Stimulated activated naive CD8-positive, alpha-beta T cell treated with anti-CD3 and anti-CD28 coated beads, Interleukin-15, Interleukin-2, amounts not matched to agents 100 ng/mL and 50 ng/mL, for 24 hours (primary cell): ENCODE measurements around the gene A4GALT.

Source experiments
- H3K27ac Mint-ChIP-seq: one replicate; pipeline ENCODE4 v1.8.0; 2021; ENCODE audit warnings: mild to moderate bottlenecking, mixed read lengths
- H3K27me3 Mint-ChIP-seq: one replicate; pipeline ENCODE4 v1.8.0; 2021; ENCODE audit warnings: mixed read lengths
- H3K36me3 Mint-ChIP-seq: one replicate; pipeline ENCODE4 v1.8.0; 2021; ENCODE audit warnings: low read depth, mixed read lengths
- H3K4me1 Mint-ChIP-seq: one replicate; pipeline ENCODE4 v1.8.0; 2021; ENCODE audit warnings: low read depth, mixed read lengths
- H3K4me3 Mint-ChIP-seq: one replicate; pipeline ENCODE4 v1.8.0; 2021; ENCODE audit warnings: mild to moderate bottlenecking, mixed read lengths
- H3K9me3 Mint-ChIP-seq: one replicate; pipeline ENCODE4 v1.8.0; 2021; ENCODE audit warnings: mixed read lengths

The A4GALT gene

DNA sequence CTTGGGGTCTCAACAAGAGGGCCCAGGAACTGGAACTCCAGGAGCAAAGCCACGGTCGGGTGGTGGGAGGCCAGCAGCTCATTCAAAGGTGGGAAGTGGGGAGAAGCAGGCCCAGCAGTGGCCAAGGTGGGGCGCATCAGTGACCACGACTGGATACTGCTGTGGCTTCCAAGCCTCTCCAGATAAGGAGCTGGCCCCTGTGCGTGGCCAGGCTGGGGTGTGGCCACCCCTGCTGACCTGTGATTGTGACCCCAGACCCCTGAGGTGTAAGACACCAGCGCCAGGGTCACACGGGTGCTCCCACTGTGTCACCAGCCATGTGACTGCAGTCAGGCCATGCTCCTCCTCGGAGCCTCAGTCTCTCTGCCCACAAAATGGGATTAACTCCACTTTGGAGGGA is 20.3 kb downstream of the A4GALT start:
- Mint-ChIP-seq H3K4me1 (no peaks in the 10 kb centered on the region), H3K4me3 (no peak overlapping the region), H3K9me3 (no peaks in the 10 kb centered on the region), H3K36me3 (no peaks in the 10 kb centered on the region), H3K27me3 (no peaks in the 10 kb centered on the region), H3K27ac (no peak overlapping the region)

GRCh38 chr22:42699976-42700352 is 20.7 kb downstream of the A4GALT start:
- Mint-ChIP-seq H3K9me3 (no peaks in the 10 kb centered on the region), H3K27me3 (no peaks in the 10 kb centered on the region), H3K36me3 (no peaks in the 10 kb centered on the region), H3K4me3 (no peak overlapping the region), H3K27ac (no peak overlapping the region), H3K4me1 (no peaks in the 10 kb centered on the region)

GRCh38 chr22:42699281-42699975 is 21.2 kb downstream of the A4GALT start:
- no peaks in the 10 kb centered on the region for H3K9me3 Mint-ChIP-seq
- H3K27ac Mint-ChIP-seq: no peak overlapping the region
- H3K4me3 Mint-ChIP-seq: no peak overlapping the region
- H3K27me3 Mint-ChIP-seq: no peaks in the 10 kb centered on the region
- H3K4me1 Mint-ChIP-seq: no peaks in the 10 kb centered on the region
- no peaks in the 10 kb centered on the region for H3K36me3 Mint-ChIP-seq

GRCh38 chr22:42697542-42698013 is 23.1 kb downstream of the A4GALT start:
- no peak overlapping the region for H3K27ac Mint-ChIP-seq
- H3K9me3 Mint-ChIP-seq: no peaks in the 10 kb centered on the region
- no peaks in the 10 kb centered on the region for H3K27me3 Mint-ChIP-seq
- no peaks in the 10 kb centered on the region for H3K36me3 Mint-ChIP-seq
- no peak overlapping the region for H3K4me3 Mint-ChIP-seq
- H3K4me1 Mint-ChIP-seq: no peaks in the 10 kb centered on the region

GRCh38 chr22:42696331-42696967 is 24.2 kb downstream of the A4GALT start:
- H3K27ac Mint-ChIP-seq: no peak overlapping the region
- no peaks in the 10 kb centered on the region for H3K27me3 Mint-ChIP-seq

GRCh38 chr22:42695294-42695693 is 25.4 kb downstream of the A4GALT start:
- no peaks in the 10 kb centered on the region for H3K9me3 Mint-ChIP-seq
- H3K27ac Mint-ChIP-seq: no peak overlapping the region
- H3K36me3 Mint-ChIP-seq: no peaks in the 10 kb centered on the region
- no peak overlapping the region for H3K4me3 Mint-ChIP-seq
- no peaks in the 10 kb centered on the region for H3K4me1 Mint-ChIP-seq
- H3K27me3 Mint-ChIP-seq: no peaks in the 10 kb centered on the region

More at GRCh38 chr22:42696331-42696967, 24.2 kb downstream of the A4GALT start:
- Mint-ChIP-seq H3K4me3 (no peak overlapping the region), H3K36me3 (no peaks in the 10 kb centered on the region), H3K9me3 (no peaks in the 10 kb centered on the region), H3K4me1 (no peaks in the 10 kb centered on the region)

- no peaks in the 10 kb centered on the region for H3K36me3 Mint-ChIP-seq
Observed at GRCh38 chr22:42693763-42694683, 26.6 kb downstream of the A4GALT start.

DNA sequence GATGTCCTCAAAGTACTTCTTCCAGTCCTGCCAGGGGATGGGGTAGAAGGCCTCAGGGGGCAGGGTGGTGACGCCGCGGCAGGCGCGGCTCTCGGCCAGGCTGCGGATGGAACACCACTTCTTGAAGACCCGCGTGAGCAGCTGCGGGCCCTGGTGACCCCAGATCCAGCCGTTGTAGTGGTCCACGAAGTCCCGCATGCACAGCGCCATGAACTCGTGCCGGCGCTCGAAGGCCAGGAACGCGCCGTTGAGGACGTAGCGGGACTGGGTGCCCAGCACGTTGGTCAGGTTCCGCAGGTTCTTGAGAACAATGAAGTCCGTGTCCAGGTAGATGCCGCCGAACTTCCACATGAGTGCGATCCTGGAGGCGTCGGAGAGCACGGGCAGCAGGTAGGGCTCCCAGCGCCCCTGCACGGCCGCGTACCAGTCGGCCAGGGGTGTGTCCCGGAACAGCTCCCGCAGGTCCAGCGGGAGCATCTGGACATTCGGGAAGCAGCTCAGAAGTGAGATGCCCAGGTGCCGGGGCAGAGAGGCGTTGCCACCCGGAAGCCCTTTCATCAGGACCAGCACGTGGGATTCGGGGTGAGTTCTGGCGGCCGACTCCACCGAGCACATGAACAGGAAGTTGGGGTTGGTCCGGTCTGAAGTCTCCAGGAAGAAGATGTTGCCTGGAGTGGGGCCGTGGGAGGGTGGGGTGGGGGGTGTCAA is 27.5 kb downstream of the A4GALT start:
- Mint-ChIP-seq H3K9me3 (no peaks in the 10 kb centered on the region), H3K4me3 (no peak overlapping the region), H3K27ac (no peak overlapping the region), H3K4me1 (no peaks in the 10 kb centered on the region), H3K27me3 (no peaks in the 10 kb centered on the region), H3K36me3 (no peaks in the 10 kb centered on the region)

More at GRCh38 chr22:42693763-42694683, 26.6 kb downstream of the A4GALT start:
- no peak overlapping the region for H3K4me3 Mint-ChIP-seq
- H3K9me3 Mint-ChIP-seq: no peaks in the 10 kb centered on the region
- no peaks in the 10 kb centered on the region for H3K27me3 Mint-ChIP-seq
- no peak overlapping the region for H3K27ac Mint-ChIP-seq
- no peaks in the 10 kb centered on the region for H3K4me1 Mint-ChIP-seq

- no peaks in the 10 kb centered on the region for H3K4me1 Mint-ChIP-seq
- H3K27me3 Mint-ChIP-seq: no peaks in the 10 kb centered on the region
- H3K9me3 Mint-ChIP-seq: no peaks in the 10 kb centered on the region
Observed at GRCh38 chr22:42692239-42693054, 28.2 kb downstream of the A4GALT start.

DNA sequence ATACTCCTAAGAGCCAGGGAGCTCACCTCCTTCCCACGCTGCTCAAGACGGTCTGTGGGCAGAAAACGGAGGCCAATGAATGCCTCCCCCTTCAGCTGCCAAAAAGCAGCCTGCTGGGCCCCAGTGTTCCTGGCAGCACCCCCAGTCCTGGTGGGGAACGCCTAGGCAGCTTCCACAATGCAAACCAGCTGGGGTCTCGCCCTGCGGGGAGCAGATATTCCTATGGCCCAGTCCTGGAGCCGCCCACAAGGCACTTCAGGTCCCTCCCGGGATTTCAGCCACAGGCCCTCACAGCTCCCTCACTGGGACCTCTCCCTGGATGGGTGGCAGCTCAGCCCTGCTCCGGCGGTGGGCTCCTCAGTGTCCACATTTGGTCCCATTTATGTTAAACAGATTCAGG is 29.2 kb downstream of the A4GALT start:
- Mint-ChIP-seq H3K9me3 (no peaks in the 10 kb centered on the region), H3K36me3 (no peaks in the 10 kb centered on the region), H3K27ac (no peak overlapping the region), H3K4me3 (no peak overlapping the region), H3K4me1 (no peaks in the 10 kb centered on the region), H3K27me3 (no peaks in the 10 kb centered on the region)

More at GRCh38 chr22:42692239-42693054, 28.2 kb downstream of the A4GALT start:
- Mint-ChIP-seq H3K4me3 (no peak overlapping the region), H3K27ac (no peak overlapping the region), H3K36me3 (no peaks in the 10 kb centered on the region)

DNA sequence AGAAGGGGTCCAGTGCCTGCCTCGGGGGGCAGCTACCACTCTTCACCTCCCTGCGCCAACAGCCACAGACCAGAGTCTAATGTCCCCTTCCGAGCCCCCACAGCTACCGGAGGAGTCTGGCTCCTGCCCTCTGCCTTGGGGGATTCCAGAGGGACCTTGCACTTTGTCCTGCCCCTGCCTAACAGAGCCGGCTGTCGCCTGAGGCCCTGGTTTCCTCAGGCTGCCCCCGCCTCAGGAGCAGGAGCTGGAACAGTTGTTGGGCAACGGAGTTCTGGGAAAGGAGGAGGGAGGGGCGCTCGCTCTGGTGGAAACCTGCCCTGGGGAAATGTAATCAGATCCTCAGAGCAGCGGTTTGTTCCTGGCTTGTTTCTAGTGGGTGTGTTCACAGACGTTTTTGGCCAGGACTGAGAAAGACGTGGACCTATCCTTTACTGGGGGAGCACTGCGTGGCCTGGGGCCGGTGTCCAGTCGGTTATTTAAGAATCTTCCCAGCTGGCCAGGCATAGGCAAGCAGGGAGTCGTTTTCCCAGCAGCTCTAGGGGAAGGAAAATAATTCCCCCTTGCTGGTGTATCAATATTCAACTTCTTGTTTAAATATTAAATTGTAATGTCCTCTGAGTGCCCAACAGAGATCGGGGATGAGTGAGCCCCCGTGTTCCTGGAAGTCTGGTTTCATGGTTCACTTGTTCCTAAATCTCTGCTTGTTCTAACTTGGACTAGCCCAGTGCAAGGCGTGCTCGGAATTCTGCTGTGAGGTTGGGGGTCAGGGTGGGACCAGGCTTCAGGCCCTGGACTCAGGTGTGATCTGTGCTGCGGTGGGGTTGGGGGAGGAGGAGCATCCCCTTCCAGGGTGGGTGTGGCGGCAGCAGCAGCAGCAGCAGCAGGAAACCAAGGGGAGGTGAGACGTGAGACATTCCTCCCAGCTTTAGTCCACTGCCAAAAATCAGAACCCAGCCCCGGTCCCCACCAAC is 32.1 kb downstream of the A4GALT start:
- Mint-ChIP-seq H3K9me3 (no peaks in the 10 kb centered on the region), H3K27ac (no peak overlapping the region), H3K27me3 (no peaks in the 10 kb centered on the region), H3K4me3 (no peak overlapping the region), H3K36me3 (no peaks in the 10 kb centered on the region), H3K4me1 (no peaks in the 10 kb centered on the region)

DNA sequence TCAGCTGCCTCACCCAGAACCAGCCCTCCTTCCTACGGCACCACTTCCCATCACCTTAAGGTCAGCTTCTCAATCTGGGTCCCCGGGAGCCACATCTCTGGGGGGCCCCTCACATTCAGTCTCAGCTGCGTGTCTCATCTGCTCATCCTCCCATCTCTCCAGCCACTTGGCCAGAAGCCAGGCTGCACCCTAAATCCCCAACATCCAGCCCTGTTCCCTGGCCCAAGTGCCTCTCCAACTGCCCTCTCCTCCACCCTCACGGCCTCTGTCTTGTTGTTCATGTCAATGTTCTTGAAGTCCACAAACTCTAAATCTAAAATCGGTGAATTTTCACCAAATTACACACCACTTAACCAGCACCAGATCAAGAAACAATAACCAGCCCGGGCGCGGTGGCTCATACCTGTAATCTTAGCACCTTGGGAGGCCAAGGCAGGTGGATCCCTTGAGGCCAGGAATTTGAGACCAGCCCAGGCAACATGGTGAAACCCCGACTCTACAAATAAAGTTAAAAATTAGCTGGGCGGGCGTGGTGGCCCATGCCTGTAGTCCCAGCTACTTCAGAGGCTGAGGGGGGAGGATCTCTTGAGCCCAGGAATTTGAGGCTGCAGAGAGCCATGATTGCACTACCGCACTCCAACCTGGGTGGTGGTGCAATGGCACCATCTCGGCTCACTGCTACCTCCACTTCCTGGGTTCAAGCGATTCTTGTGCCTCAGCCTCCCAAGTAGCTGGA is 33.7 kb downstream of the A4GALT start:
- Mint-ChIP-seq H3K4me1 (no peaks in the 10 kb centered on the region), H3K27me3 (no peaks in the 10 kb centered on the region), H3K36me3 (no peaks in the 10 kb centered on the region), H3K27ac (no peak overlapping the region), H3K4me3 (no peak overlapping the region), H3K9me3 (no peaks in the 10 kb centered on the region)
